Measurements from ENCODE around the gene PCLO. TPM values are rescaled to one million over a fixed set of nuclear protein-coding genes. Genes with fewer than 3 reads are reported as not detected.
A peak's percentile ranks its signal among the peaks of the same experiment; 100 is the strongest.

The PCLO gene
- total and polyA plus RNA-seq, 9 donors, result 0.27 to 0.90 (median 0.55) TPM

DNA sequence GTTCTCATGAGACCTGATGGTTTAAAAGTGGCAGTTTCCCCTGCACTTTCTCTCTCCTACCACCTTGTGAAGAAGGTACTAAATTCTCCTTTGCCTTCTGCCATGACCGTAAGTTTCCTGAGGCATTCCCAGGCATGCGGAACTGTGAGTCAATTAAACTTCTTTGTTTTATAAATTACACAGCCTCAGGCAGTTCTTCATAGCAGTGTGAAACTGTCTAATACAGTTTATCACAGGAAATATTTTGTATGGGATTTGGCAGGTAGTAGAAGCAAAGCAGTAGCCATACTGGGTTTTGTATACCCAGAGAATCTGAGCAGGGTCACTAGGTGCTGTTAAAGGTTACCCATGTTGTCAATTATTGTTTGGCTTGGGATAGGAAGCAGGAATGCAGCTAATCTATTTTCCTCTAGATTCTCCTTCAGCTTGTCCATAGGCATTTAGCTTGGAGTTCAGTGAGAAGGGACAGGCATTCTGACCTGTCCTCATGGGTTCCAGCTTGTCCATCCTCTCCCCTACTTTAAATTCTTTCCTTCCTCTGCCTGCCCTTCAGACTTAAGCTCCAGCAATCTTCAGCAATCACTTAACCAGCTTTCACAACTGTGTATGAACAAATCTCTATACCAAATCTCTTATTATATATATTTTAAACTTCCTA is 186.7 kb downstream of the PCLO start:
- WGBS (ENCODE audit: insufficient coverage), result no CpG with 5 or more reads among the region's 2 CpGs

DNA sequence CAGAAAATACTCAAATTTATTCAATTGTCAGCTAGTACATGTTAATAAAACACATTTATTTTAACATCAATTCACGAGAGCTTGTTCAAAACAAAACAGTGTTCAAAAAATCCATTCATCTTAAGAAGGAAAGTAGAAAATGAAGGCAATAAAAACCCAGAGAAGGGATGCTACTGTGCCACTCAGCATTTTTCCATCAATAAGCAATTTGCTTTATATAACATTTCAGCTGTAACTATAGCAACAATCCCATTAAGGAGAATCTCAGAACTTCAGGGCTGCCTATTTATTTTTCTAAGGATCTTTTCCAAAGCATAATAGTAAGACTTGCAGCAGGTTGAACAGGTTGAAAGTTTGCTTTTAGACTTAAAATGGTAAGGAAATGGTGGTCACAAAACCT is 190.5 kb downstream of the PCLO start:
- Histone ChIP-seq H3K9me3 (replicated peaks; ENCODE audit: control insufficient read depth, low read depth, low read length) (no peaks in the 10 kb centered on the region), H3K27me3 (ENCODE audit: control insufficient read depth, insufficient read depth, low read length) (no peaks in the 10 kb centered on the region), H3K4me1 (ENCODE audit: control insufficient read depth, insufficient read depth, low read length) (no peaks in the 10 kb centered on the region), H3K4me3 (ENCODE audit: low read length) (no peak overlapping the region), H3K36me3 (ENCODE audit: control insufficient read depth, insufficient read depth, low read length) (no peaks in the 10 kb centered on the region), H3K27ac (ENCODE audit: low read length) (no peak overlapping the region)
- WGBS (ENCODE audit: insufficient coverage), result no CpG with 5 or more reads among the region's 1 CpG
- no peak for DNase-seq

More for the DNA sequence above, 186.7 kb downstream of the PCLO start:
- Histone ChIP-seq H3K4me1 (ENCODE audit: control insufficient read depth, insufficient read depth, low read length) (no peaks in the 10 kb centered on the region), H3K9me3 (replicated peaks; ENCODE audit: control insufficient read depth, low read depth, low read length) (no peaks in the 10 kb centered on the region), H3K36me3 (ENCODE audit: control insufficient read depth, insufficient read depth, low read length) (no peaks in the 10 kb centered on the region), H3K27ac (ENCODE audit: low read length) (no peak overlapping the region), H3K27me3 (ENCODE audit: control insufficient read depth, insufficient read depth, low read length) (no peaks in the 10 kb centered on the region), H3K4me3 (ENCODE audit: low read length) (no peak overlapping the region)
- no peak for DNase-seq

DNA sequence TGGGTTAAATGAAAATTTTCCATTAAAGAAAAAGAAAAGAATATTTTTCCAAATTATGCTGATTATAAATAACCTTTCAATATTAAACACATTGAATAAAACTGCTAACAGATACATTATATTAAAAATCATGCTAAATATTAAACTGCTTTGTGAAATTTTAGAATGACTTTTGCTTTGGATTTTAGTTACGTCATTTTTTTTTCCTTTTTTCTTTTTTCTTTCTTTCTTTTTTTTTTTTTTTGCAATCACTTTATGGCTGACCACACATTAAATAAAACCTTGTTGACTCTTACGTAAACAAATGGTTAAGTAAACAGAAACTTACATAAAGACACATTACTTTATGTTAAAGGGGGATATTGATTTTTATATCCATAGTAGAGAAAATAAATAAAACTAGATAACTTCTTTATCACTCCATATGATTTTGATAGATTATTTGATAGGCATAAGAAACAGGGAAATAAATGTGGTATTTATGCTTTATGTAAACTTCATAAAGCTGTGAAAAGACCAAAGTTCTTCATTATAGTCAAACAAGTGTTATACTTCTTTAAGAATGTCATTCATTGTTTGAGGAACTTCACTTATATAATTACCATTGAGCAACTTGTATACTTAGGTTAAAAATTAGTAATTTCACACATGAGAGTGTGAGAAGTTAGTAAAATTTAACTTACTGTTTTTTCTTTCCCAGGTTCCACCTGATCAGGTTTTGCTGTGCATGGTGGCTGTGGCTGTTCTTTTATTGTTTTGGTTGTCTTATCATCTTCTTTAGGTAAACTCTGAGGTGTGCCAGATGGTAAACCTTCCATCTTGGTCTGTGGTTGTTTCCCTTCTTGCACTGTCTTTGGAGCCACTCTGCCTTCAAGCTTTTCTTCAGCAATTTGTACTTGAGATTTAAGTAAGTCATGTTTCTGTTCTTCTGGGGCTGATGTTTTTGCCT is 197.3 kb downstream of the PCLO start:
- H3K36me3 ChIP-seq (ENCODE audit: control insufficient read depth, insufficient read depth, low read length), result no peaks in the 10 kb centered on the region
- H3K27ac ChIP-seq (ENCODE audit: low read length), result no peak overlapping the region
- no peaks in the 10 kb centered on the region for H3K27me3 ChIP-seq (ENCODE audit: control insufficient read depth, insufficient read depth, low read length)
- DNase-seq, result no peak
- whole genome bisulfite sequencing (ENCODE audit: insufficient coverage), result no CpG with 5 or more reads among the region's 2 CpGs
- H3K9me3 ChIP-seq (replicated peaks; ENCODE audit: control insufficient read depth, low read depth, low read length), result no peaks in the 10 kb centered on the region
- H3K4me3 ChIP-seq (ENCODE audit: low read length), result no peak overlapping the region
- no peaks in the 10 kb centered on the region for H3K4me1 ChIP-seq (ENCODE audit: control insufficient read depth, insufficient read depth, low read length)

DNA sequence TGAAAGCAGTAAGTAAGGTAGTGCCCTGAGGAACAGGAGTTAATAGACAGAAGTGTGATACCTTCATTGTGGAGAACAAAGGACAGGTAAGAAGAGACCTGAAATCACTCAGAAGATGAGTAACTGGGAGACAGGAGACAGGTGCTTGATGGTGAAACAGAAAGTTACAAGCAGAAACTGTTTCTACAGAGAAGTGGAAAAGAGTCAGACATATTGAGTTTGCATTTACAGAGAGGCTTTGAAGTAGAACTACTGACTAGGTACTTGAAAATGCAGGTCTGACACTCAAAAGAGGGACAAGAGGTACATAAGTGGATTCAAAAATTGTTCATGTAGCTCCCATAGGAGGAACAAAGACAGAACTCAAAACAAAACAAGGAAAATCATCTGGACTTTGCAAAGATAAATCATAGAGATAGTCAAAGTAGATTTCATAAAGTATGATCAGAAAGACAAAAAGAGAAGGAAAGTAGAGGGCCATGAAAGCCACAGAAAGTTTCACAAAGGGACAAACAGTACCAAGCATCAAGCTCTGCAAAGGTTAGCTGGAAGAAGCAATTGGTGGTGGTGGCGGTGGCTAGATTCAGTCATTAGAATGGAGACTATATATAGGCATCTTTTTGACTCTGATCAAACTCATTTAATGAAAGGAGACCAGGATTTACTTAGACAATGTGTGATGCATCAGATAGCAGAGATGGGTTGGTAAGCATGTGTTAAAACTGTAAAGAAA is 198.4 kb downstream of the PCLO start:
- Histone ChIP-seq H3K4me1 (ENCODE audit: control insufficient read depth, insufficient read depth, low read length) (no peaks in the 10 kb centered on the region), H3K27ac (ENCODE audit: low read length) (no peak overlapping the region), H3K4me3 (ENCODE audit: low read length) (no peak overlapping the region), H3K27me3 (ENCODE audit: control insufficient read depth, insufficient read depth, low read length) (no peaks in the 10 kb centered on the region), H3K36me3 (ENCODE audit: control insufficient read depth, insufficient read depth, low read length) (no peaks in the 10 kb centered on the region), H3K9me3 (replicated peaks; ENCODE audit: control insufficient read depth, low read depth, low read length) (no peaks in the 10 kb centered on the region)
- WGBS (ENCODE audit: insufficient coverage), result no CpG with 5 or more reads among the region's 1 CpG
- DNase-seq, result no peak

DNA sequence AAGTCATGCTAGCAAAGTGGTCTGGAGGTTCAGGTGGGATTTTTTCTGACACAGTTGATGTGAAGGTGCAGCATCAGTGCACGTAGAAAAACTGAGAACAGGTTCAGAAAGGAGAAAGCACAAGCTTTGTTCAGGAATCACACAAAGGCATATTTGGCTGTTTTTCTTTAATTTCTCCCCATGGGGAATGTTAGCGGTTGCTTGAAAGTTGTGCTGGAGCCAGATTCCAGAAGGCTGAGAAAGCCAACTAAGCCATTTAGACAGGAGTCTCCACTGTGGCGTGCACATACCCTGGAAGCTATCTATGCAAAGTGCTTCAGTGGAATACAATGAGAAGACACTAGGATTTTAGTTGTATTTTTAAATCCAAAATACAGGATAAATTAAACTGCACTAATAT is 201.4 kb downstream of the PCLO start:
- H3K4me1 ChIP-seq (ENCODE audit: control insufficient read depth, insufficient read depth, low read length), result no peaks in the 10 kb centered on the region
- DNase-seq, result no peak
- 47% methylated on average over 2 of the region's 3 CpGs for WGBS (ENCODE audit: insufficient coverage)

DNA sequence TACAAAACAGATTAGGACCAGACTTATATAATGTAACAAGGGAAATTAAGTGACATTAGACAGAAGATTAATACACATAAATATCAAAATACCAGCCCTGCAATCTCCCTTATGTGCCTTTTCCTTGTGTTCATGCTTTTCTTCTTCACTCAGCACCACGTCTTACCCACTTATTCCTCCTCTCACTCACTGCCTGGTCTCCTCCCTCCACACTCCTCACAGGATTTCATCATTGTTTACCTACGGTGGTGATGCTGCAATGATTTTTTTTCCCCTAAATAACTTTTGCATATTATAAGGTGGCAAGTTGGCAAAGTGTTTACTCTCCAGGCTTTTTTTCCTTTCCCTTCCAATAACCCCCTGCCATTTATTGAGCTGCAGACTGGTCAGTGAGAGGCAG is 203.2 kb downstream of the PCLO start:
- H3K9me3 ChIP-seq (replicated peaks; ENCODE audit: control insufficient read depth, low read depth, low read length), result no peaks in the 10 kb centered on the region
- H3K4me3 ChIP-seq (ENCODE audit: low read length), result no peak overlapping the region
- H3K27me3 ChIP-seq (ENCODE audit: control insufficient read depth, insufficient read depth, low read length), result no peaks in the 10 kb centered on the region
- no peaks in the 10 kb centered on the region for H3K36me3 ChIP-seq (ENCODE audit: control insufficient read depth, insufficient read depth, low read length)
- no peak for DNase-seq
- 50% methylated on average over 1 of the region's 2 CpGs for WGBS (ENCODE audit: insufficient coverage)
- no peaks in the 10 kb centered on the region for H3K4me1 ChIP-seq (ENCODE audit: control insufficient read depth, insufficient read depth, low read length)
- no peak overlapping the region for H3K27ac ChIP-seq (ENCODE audit: low read length)

More for the DNA sequence above, 201.4 kb downstream of the PCLO start:
- no peaks in the 10 kb centered on the region for H3K9me3 ChIP-seq (replicated peaks; ENCODE audit: control insufficient read depth, low read depth, low read length)
- H3K4me3 ChIP-seq (ENCODE audit: low read length), result no peak overlapping the region
- H3K36me3 ChIP-seq (ENCODE audit: control insufficient read depth, insufficient read depth, low read length), result no peaks in the 10 kb centered on the region
- H3K27me3 ChIP-seq (ENCODE audit: control insufficient read depth, insufficient read depth, low read length), result no peaks in the 10 kb centered on the region
- no peak overlapping the region for H3K27ac ChIP-seq (ENCODE audit: low read length)

DNA sequence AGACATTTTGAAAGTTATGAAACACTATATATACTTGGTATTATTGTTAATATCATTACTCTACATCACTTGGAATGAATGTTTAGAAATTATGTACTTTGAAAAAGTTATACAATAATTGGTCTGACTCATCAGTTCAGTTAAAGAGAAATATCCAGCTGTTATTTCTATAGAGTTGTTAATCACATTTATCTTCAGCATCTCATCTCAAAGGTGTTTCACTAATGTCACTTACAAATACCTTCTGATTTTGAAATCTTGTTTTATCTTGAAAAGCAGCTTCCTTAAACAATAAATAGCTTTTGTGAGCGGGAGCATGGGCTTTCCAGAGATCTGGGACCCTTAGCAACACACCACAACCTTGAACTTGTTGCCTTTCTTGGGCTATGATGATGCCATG is 205.2 kb downstream of the PCLO start:
- 80% methylated on average over 1 of the region's 1 CpG for WGBS (ENCODE audit: insufficient coverage)
- DNase-seq, result no peak
- no peaks in the 10 kb centered on the region for H3K36me3 ChIP-seq (ENCODE audit: control insufficient read depth, insufficient read depth, low read length)
- H3K4me3 ChIP-seq (ENCODE audit: low read length), result no peak overlapping the region
- no peak overlapping the region for H3K27ac ChIP-seq (ENCODE audit: low read length)
- no peaks in the 10 kb centered on the region for H3K27me3 ChIP-seq (ENCODE audit: control insufficient read depth, insufficient read depth, low read length)
- no peaks in the 10 kb centered on the region for H3K9me3 ChIP-seq (replicated peaks; ENCODE audit: control insufficient read depth, low read depth, low read length)
- H3K4me1 ChIP-seq (ENCODE audit: control insufficient read depth, insufficient read depth, low read length), result no peaks in the 10 kb centered on the region

- Histone ChIP-seq H3K36me3 (ENCODE audit: control insufficient read depth, insufficient read depth, low read length) (no peaks in the 10 kb centered on the region), H3K27ac (ENCODE audit: low read length) (no peak overlapping the region), H3K27me3 (ENCODE audit: control insufficient read depth, insufficient read depth, low read length) (no peaks in the 10 kb centered on the region), H3K9me3 (replicated peaks; ENCODE audit: control insufficient read depth, low read depth, low read length) (no peaks in the 10 kb centered on the region), H3K4me3 (ENCODE audit: low read length) (no peak overlapping the region), H3K4me1 (ENCODE audit: control insufficient read depth, insufficient read depth, low read length) (no peaks in the 10 kb centered on the region)
- DNase-seq, result no peak
- WGBS (ENCODE audit: insufficient coverage), result 90% methylated on average over 2 of the region's 6 CpGs
Measured at GRCh38 chr7:82953324-82954027, 209.2 kb downstream of the PCLO start.

- no peaks in the 10 kb centered on the region for H3K36me3 ChIP-seq (ENCODE audit: control insufficient read depth, insufficient read depth, low read length)
- peak; percentile 3 for DNase-seq
- H3K4me3 ChIP-seq (ENCODE audit: low read length), result no peak overlapping the region
- H3K4me1 ChIP-seq (ENCODE audit: control insufficient read depth, insufficient read depth, low read length), result no peaks in the 10 kb centered on the region
- WGBS (ENCODE audit: insufficient coverage), result 82% methylated on average over 3 of the region's 4 CpGs
- no peaks in the 10 kb centered on the region for H3K27me3 ChIP-seq (ENCODE audit: control insufficient read depth, insufficient read depth, low read length)
- H3K9me3 ChIP-seq (replicated peaks; ENCODE audit: control insufficient read depth, low read depth, low read length), result no peaks in the 10 kb centered on the region
- no peak overlapping the region for H3K27ac ChIP-seq (ENCODE audit: low read length)
Measured at GRCh38 chr7:82950436-82950835, 212.2 kb downstream of the PCLO start.
